Putamen (tissue), 1 donor: ENCODE data around the gene TXNRD1.
"Not testable (repeated sequence)": the region's sequence is repeated elsewhere in the genome, so short reads cannot be mapped to it uniquely, and the experiment has no call there.

Experiments used
- DNase-seq: peaks from one replicate; pipeline ENCODE4 v3.0.0-alpha.2; 2016; ENCODE audit warnings: low spot score

The TXNRD1 gene

DNA sequence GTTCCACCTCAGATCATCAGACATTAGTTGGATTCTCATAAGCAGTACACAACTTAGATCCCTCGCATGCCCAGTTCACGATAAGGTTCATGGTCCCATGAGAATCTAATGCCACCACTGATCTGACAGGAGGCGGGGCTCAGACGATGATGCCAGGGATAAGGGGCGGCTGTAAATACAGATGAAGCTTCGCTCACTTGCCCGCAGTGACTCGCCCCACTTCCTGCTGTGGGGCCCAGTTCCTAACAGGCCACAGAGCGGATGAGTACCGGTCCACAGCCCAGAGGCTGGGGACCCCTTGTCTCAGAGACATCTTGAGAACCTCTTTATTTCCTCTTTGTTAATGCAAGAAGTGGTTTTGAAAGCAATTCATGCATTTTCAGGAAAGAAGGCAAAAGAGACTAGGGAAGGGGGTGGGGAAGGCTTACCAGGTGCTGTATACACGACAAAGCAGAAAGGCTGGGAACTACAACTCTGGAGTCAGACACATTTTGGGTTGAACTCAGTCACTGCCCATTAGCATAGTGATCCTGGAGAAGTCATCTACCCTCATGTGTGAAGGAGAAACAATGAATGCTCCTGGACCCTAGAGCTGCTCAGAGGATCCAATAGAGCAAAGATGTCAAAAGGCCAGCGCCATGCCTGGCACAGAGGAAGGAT lies 156.6 kb downstream of the TXNRD1 start:
- DNase-seq, result no peak

DNA sequence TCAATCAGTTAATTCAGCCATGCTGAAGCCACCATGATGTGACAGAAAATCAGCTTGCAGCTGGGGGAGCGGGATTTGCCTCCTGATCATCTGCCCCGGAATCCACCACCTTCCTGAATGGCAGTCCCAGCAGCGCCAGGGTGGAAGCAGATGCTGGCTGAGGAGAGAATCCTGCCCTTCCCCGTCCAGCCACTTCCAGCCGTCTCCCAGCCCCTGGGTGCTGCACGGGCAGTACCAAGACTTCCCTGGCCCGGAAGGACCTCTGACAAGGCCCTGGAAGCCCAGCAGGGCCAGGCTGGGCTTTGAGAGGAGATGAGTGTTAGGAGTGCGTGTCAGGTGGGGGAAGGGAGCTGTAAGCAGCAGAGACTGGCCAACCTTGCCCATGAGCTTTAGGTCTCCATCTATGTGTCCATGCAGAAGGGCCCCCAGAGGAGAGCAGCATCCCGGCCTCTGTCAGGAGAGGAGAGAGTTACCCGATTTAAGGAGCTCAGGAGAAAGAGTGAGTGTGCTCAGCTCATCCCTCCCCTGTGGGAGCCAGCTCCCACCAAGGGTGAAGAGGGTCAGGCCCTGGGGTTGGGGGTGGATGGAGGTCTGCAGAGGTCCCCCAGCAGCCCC lies 157.2 kb downstream of the TXNRD1 start:
- DNase-seq, result no peak

- no peak for DNase-seq
Observed at GRCh38 chr12:104374071-104374470, 158.5 kb downstream of the TXNRD1 start.

DNA sequence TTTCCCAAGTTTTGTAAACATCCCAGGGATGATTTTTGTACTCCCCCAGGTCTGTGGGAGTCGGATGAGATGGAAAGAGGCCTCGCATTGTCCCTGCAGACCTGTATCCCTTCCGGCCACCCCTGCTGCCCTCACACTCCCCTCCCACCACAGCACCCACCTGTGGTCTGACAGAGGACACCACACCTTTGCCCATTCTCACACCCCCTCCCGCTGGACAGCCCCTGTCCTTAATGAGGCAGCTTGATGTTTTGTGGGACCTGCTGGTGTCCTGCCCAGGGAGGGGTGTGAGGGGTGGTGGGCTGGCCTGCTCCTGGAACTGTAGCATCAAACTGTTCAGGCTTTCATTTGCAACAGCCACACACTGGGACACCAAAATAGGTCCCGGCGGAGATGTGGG lies 159.2 kb downstream of the TXNRD1 start:
- DNase-seq, result no peak

DNA sequence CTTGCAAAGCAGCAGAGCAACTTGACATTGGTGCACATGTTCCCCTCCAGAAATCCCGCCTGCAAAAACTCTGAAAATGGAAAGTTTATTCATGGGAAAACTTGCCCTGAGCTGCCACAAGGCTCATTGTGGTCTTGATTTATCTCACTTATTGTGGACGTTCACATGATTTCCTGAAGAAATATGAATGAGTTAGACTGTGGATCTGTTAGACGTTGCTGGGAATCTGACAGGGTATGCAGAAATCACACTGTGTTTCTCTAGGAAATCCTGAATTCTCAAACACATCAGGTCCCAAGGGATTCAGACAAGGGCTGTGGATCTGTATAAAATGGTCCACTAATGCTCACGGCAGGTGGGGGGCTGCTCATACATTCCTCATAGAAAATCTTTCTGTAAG lies 160.2 kb downstream of the TXNRD1 start:
- no peak for DNase-seq

- DNase-seq, result no peak
Observed at GRCh38 chr12:104376650-104377513, 161.3 kb downstream of the TXNRD1 start.

DNA sequence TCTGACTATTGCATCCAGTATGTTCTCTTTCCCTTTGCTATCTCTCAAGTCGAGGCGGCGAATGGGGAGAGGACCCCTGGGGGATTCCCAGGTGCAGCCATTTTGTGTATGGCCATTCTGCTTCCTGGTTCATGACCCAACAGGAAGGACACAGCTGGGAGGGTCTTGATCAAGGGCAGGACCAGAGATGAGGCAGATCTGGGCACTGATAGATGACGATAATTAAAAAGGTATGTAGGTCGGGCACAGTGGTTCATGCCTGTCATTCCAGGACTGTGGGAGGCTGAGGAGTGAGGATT lies 161.9 kb downstream of the TXNRD1 start:
- no peak for DNase-seq

GRCh38 chr12:104378427-104378826 lies 162.8 kb downstream of the TXNRD1 start:
- no peak for DNase-seq

DNA sequence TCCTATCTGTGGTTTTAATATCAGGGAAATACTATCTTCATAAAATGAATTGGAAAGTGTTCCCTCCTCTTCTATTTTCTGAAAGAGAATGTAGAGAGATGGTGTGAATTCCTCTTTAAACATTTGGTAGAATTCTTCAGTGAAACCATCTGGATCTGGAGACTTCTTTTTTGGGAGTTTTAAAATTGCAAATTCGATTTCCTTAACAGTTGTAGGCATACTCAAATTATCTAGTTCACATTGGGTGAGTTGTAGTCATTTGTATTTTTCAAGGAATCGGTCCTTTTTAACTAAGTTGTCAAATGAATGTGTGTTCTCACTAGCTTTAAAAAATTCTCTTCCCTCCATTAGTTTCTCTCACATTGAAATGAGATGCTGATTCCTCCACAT lies 165.8 kb downstream of the TXNRD1 start:
- DNase-seq, result no peak

- peak; percentile 67 for DNase-seq
Observed at GRCh38 chr12:104381731-104382480, 166.3 kb downstream of the TXNRD1 start.

DNA sequence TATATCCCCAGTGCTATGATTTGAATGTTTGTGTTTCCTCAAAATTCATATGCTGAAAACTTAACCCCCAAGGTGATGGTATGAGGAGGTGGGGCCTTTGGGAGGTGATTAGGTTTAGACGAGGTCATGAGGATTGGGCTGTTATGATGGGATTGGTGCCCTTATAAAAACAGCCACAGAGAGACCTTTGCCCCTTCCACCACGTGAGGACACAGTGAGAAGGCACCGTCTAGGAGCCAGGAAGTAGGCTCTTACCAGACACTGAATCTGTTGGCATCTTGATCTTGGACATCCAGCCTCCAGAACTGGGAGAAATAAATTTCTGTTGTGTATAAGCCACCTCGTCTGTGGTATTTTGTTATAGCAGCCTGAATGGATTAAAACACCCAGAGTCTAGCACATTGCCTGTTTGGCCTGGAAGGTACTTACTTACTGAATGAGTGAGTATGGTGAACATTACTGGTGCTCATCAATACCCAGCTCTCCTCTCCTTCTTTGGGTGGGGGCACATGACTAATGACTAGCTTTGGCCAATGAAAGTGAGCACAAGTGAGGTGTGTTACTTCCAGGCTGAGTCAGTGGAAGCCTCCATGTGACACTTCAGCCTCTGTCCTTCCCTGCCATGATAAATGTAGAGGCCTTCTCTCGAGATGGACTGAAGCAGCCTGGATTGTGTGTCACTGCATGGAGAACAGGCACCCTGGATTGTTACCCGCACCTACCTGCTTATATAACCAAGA lies 168.7 kb downstream of the TXNRD1 start:
- no peak for DNase-seq

- DNase-seq, result no peak
Observed at GRCh38 chr12:104385510-104385909, 169.9 kb downstream of the TXNRD1 start.

- DNase-seq, result no peak
Observed at GRCh38 chr12:104386461-104386860, 170.9 kb downstream of the TXNRD1 start.

DNA sequence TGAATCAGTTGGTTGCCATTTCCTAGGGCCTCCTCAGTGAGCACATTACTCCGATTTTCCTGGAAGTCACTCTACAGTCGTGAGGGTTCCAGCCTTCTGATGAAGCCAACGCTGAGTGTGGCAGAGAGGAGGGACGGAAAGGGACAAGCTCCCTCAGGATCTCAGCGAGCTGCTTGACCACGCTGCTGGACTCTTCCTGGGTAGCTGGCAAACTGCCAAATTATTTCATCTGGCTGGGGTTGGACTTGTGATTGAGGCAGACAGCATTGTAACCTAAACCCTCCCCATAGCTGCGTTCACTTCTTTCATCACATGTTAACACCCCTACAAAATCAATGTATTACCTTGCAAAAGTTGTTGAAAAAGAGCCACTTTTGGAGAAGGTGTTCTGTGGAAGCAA lies 171.6 kb downstream of the TXNRD1 start:
- no peak for DNase-seq

GRCh38 chr12:104394086-104394485 lies 178.5 kb downstream of the TXNRD1 start:
- not testable (repeated sequence) for DNase-seq
